Measurements from ENCODE around the gene DNAAF8. TPM values are rescaled to one million over a fixed set of nuclear protein-coding genes. Genes with fewer than 3 reads are reported as not detected.

The DNAAF8 gene
- total RNA-seq, 4 donors from 2014 or later: 0.67 to 3.5 TPM; not detected in 2

GRCh38 chr16:4693296-4693955, 40.9 kb upstream of the DNAAF8 start, which contains the start of gene NUDT16L1:
Gene NUDT16L1, plus strand, starts transcription at chr16:4693562. Its CDS starts 165 bp downstream, at chr16:4693727.
- intact Hi-C loops (cut with DNase I; ENCODE audit: low total_unique reads): no loop called here
- Histone ChIP-seq H3K4me3 (peak within 1 kb of the TSS; percentile 57 to 100), H3K4me1 (peaks cover 6 to 15% of the 10 kb centered on the region in 2 donors), H3K9me3 (no peaks in the 10 kb centered on the region), H3K27ac (peak within 1 kb of the TSS; percentile 69 to 96), H3K36me3 (no peaks in the 10 kb centered on the region), H3K27me3 (no peaks in the 10 kb centered on the region)
- peak in 1 of 2 donors; percentile 80 for TF ChIP-seq POLR2A (IDR thresholded peaks at IDR 0.05)
- peak; percentile 20 to 82 (median 52) for TF ChIP-seq CTCF (IDR thresholded peaks at IDR 0.05)
- peak; percentile 93 to 97 for DNase-seq

DNA sequence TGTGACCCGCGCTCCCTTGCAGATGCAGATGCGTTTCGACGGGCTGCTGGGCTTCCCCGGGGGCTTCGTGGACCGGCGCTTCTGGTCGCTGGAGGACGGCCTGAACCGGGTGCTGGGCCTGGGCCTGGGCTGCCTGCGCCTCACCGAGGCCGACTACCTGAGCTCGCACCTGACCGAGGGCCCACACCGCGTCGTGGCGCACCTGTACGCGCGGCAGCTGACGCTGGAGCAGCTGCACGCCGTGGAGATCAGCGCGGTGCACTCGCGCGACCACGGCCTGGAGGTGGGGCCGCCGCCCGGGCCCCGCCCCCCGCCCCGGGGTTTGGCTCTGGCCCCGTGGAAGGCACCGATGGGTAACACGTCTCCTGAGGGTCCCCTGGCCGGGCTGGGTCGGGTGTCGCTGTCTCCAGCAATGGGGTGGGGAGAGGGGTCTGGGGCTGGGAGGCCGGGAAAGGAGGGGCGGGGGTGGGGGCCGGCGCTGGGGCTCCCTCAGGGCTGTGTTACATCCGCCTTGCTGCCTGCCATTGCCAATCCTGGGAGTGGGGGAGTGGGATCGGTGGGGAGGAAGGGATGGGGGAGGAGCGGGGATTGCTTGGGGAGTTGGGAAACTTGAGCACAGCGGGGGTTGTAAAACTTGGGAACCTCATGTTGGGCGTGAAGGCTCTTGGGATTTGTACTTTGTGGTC, 40.2 kb upstream of the DNAAF8 start:
- intact Hi-C loops (cut with DNase I; ENCODE audit: low total_unique reads): no loop called here
- Histone ChIP-seq H3K4me1 (peaks cover 6 to 15% of the 10 kb centered on the region in 2 donors), H3K4me3 (peak overlapping the region; percentile 57 to 100), H3K9me3 (no peaks in the 10 kb centered on the region), H3K27ac (peak overlapping the region; percentile 69 to 96), H3K27me3 (no peaks in the 10 kb centered on the region), H3K36me3 (no peaks in the 10 kb centered on the region)
- TF ChIP-seq CTCF (IDR thresholded peaks at IDR 0.05) (no peak), POLR2A (IDR thresholded peaks at IDR 0.05) (no peak)
- peak; percentile 74 to 76 for DNase-seq

DNA sequence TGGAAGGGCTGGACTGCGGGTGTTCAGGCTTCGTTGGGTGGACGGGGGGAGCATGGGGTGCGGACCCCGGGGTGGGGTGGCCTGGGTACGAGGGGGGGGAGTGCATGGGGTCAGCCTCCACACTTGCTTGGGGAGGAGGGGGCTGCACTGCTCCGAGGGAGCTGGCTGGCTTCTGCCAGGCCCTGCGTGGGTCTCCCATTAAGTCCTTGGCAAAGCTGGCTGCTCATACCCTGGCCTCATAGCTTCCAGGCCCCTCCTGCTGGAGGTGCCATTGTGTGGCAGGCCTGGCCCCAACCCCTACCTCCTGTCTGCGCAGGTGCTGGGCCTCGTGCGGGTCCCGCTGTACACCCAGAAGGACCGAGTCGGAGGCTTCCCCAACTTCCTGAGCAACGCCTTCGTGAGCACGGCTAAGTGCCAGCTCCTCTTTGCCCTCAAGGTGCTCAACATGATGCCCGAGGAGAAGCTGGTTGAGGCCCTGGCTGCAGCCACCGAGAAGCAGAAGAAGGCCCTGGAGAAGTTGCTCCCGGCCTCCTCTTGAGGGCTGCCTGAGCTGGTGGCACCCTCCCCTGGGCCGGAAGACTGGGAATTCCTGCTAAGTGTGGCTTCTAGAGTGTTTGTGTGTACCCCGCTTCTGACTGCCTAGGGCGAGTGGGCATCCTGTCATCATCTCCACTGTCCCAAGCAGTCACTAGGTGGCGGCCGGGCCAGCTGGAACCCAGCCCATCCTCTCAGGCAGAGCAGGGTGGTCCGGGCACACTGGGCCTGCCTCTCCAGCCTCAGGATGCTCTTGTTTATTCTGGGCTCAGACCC, 39.5 kb upstream of the DNAAF8 start:
- DNase-seq: peak; percentile 42 to 45
- TF ChIP-seq CTCF (IDR thresholded peaks at IDR 0.05) (no peak), POLR2A (IDR thresholded peaks at IDR 0.05) (no peak)
- peak overlapping the region in 1 of 2 donors; percentile 100 for H3K4me3 ChIP-seq
- H3K27ac ChIP-seq: peak overlapping the region; percentile 69 to 96
- H3K36me3 ChIP-seq: no peaks in the 10 kb centered on the region
- no peaks in the 10 kb centered on the region for H3K27me3 ChIP-seq
- H3K9me3 ChIP-seq: no peaks in the 10 kb centered on the region
- H3K4me1 ChIP-seq: peaks cover 6 to 15% of the 10 kb centered on the region in 2 donors
- intact Hi-C loops (cut with DNase I; ENCODE audit: low total_unique reads): no loop called here

DNA sequence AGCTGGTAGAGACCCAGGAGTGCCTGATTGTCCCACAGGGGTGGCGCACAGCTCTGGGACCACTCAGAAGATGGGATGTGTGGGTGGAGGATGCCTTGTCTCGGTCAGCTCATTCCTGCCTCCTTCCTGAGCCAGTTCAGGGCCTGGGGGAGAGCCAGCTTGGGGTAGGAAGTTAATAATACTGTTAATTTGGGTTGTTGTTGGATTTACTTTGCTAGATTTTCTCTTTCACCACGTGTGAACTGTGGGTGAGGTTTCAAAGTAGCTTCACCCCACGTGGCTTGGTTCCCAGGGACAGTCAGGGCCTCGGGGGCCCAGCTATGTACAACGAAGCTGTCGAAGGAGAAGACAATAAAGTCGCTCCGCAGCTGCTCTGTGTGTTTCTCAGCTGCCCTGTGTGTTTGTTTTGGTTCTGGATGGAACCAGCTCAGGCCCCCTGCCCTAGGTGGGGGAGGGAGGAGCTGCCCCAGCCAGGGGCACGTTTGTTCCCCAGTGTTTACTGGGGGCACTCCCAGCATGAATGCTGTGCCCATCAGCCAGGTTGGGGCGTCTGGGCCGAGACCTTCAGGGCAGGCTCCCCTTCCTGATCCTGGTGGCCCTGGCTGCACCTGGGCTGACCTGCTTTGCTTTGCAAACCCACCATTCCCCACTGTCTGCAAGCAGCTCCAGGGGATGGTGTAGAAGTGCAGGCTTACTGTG, 38.7 kb upstream of the DNAAF8 start:
- H3K27ac ChIP-seq: peak overlapping the region; percentile 69 to 96
- TF ChIP-seq POLR2A (IDR thresholded peaks at IDR 0.05) (no peak), CTCF (IDR thresholded peaks at IDR 0.05) (no peak)
- intact Hi-C loops (cut with DNase I; ENCODE audit: low total_unique reads): no loop called here
- DNase-seq: no peak
- peaks cover 6 to 15% of the 10 kb centered on the region in 2 donors for H3K4me1 ChIP-seq
- H3K4me3 ChIP-seq: no peak overlapping the region
- H3K9me3 ChIP-seq: no peaks in the 10 kb centered on the region
- H3K27me3 ChIP-seq: no peaks in the 10 kb centered on the region
- H3K36me3 ChIP-seq: no peaks in the 10 kb centered on the region
